CD4-positive, alpha-beta T cell treated with Interleukin-1 beta for 1 hour (primary cell): ENCODE results near the gene OXTR.
"Not testable (repeated sequence)": the region's sequence is repeated elsewhere in the genome, so short reads cannot be mapped to it uniquely, and the experiment has no call there.

Source experiments
- DNase-seq, 2 donors: peaks; one replicate each; pipeline ENCODE4 v3.0.0-alpha.2; 2020 to 2022

Gene OXTR

GRCh38 chr3:8739757-8740504, 29.5 kb downstream of the OXTR start:
- DNase-seq: no peak

GRCh38 chr3:8738639-8739038, 30.8 kb downstream of the OXTR start:
- DNase-seq: no peak

GRCh38 chr3:8737823-8738222, 31.6 kb downstream of the OXTR start:
- no peak for DNase-seq

DNA sequence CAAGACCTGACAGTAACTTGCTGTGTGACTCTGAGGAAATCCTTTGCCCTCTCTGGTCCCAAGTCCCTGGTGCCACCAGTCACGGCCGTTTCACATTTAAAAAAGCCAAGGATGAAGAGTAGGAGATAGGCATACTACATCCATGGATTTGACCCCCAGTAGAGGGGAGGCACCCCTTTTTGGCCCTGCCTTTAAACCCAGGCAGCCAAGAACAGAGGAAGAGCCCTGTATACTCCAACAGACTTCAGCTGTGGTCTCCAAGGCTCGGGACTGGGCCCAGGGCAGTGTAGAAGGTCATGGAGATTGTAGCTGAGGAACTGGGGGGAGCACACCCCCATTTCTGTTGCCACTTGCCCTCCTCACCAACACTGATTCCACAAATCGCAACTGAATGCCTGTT, 32.1 kb downstream of the OXTR start:
- DNase-seq: no peak

- no peak for DNase-seq
Measured at GRCh38 chr3:8736436-8736835, 33.0 kb downstream of the OXTR start.

DNA sequence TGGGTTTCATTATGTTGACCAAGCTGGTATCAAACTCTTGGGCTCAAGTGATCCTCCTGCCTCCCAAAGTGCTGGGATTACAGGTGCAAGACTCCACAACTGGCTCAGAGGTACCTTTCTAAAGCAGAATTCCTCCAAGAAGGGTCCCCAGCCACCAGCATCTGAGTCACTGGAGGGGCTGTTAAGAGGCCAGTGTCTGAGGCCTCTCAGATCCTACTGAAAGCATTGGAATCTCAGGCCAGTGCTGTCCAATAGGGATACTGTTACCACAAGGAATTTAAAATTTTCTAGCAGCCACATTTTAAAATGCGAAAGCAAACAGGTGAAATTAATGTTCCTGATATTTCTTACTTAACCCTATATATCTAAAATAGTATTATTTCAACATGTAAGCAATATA, 34.5 kb downstream of the OXTR start:
- DNase-seq: no peak

DNA sequence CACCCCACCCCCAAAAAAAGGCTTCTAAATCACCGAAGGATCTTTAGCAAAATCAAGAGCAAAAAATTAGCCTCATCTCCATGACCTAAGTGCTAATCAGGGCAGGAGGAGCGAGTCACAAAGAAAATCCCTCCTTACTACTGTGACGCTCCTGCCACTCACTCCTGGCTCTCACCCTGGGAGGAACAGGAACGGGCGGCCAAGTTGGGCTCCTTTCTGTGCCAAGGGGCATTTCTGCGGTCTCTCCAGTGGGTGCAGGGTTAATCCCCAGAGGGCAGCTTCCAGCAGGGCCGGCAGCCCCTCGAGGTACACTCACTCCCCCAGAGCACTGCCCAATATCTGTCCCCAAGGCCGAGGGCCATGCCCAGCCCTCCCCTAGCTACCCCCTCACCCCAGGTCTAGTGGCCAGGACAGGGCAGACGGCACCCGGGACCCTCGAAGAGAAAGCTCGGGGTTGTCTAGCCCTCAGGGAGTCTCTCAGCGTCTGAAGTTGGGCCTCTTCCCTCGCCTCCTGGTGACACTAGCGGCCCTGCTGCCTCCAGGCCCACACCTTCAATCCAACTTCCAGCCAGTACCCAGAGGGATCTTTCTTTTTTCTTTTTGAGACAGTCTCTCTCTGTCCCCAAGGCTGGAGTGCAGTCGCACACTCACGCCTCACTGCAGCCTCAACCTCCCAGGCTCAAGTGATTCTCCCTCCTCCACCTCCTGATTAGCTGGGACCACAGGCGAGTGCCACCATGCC, 35.1 kb downstream of the OXTR start:
- no peak for DNase-seq

GRCh38 chr3:8733332-8734094, 35.9 kb downstream of the OXTR start, which contains the start of gene CAV3:
CAV3 (plus strand) TSS chr3:8733802; CDS start chr3:8733877, 75 bp downstream.
- DNase-seq: no peak

- DNase-seq: no peak
Measured at GRCh38 chr3:8732413-8732812, 37.0 kb downstream of the OXTR start.

DNA sequence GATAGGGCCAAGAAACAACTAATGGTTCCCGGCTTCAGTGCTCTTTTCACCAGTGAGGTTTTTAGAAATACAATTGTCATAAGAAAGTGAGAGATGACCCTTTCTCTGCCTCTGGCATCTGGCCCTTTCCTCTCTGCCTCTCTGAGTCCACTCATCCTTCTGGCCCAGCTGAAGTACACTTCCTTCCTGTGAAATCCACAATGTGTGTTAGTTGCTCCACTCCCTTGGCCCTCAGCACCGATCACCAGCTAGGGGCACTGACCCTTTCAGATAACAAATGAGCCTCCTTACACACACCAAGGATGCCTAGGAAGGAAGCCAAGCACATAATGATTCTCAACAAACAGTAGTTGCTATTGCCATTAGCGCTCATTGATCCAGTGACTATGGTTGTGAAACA, 38.8 kb downstream of the OXTR start:
- DNase-seq: no peak

GRCh38 chr3:8729479-8729878, 39.9 kb downstream of the OXTR start:
- no peak for DNase-seq

- no peak for DNase-seq
Measured at GRCh38 chr3:8727605-8728512, 41.6 kb downstream of the OXTR start.

DNA sequence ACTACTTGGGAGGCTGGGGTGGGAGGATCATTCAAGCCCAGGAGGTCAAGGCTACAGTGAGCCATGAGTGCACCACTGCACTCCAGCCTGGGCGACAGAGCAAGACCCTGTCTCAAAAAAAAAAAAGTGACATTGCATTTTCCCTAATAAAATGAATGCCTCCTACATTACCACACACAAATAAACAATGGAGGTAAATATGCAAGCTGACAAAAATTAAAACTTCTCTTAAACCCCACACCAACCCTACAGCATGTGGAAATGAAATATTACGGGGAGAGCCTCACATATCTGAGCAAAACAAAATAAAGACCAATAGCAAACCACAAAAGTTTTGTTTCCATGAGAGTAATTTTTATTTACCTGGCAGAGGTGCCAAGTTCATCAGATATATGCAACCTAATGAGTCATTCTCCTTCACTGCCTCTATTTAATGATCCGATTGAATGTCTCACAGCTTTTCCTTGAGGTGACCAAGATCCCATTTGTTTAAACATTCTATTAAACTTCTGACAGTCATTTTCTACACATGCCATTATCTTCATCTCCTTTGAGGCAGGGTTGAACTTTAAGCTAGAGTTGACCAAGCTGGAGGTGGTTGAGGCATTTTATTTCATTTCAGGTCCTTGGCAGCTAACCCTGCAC, 45.2 kb downstream of the OXTR start:
- no peak for DNase-seq

- no peak for DNase-seq
Measured at GRCh38 chr3:8723612-8724011, 45.8 kb downstream of the OXTR start.

- no peak for DNase-seq
Measured at GRCh38 chr3:8722808-8723207, 46.6 kb downstream of the OXTR start.

DNA sequence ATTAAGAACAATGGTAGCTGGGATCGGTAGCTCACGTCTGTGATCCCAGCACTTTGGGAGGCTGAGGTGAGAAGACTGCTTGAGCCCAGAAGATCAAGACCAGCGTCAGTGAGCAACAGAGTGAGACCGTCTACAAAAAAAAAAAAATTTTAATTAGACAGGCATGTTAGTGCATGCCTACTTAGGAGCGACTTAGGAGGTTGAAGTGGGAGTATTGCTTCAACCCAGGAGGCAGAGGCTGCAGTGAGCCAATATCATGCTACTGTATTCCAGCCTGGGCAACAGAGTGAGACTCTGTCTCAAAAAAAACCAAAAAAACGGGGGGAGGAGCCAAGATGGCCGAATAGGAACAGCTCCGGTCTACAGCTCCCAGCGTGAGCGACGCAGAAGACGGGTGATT, 53.7 kb downstream of the OXTR start:
- not testable (repeated sequence) for DNase-seq

- no peak for DNase-seq
Measured at GRCh38 chr3:8713901-8714759, 55.3 kb downstream of the OXTR start.

DNA sequence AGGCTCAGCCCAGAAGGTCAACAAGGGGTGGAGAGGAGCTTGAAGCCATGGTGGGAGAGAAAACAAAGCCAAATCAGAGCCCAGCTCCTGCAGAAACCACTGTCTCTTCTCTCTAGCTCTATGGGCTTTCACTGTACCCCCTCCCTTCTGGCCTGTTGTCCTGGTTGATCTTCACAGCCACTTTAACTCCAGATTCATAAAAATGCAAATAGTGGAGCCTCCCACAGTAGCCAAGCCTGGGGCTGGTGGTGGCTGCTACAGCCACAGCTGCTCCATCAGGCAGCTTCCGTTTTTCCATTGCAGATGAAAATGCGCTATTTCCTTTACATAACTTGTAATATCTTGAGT, 56.5 kb downstream of the OXTR start:
- DNase-seq: no peak

- DNase-seq: no peak
Measured at GRCh38 chr3:8712045-8712907, 57.1 kb downstream of the OXTR start.
